Measurements from ENCODE around the gene ADGRD1. TPM values are rescaled to one million over a fixed set of nuclear protein-coding genes. Genes with fewer than 3 reads are reported as not detected.

The ADGRD1 gene
- total RNA-seq, 1 donor from 2014 or later: 99.5 TPM

DNA sequence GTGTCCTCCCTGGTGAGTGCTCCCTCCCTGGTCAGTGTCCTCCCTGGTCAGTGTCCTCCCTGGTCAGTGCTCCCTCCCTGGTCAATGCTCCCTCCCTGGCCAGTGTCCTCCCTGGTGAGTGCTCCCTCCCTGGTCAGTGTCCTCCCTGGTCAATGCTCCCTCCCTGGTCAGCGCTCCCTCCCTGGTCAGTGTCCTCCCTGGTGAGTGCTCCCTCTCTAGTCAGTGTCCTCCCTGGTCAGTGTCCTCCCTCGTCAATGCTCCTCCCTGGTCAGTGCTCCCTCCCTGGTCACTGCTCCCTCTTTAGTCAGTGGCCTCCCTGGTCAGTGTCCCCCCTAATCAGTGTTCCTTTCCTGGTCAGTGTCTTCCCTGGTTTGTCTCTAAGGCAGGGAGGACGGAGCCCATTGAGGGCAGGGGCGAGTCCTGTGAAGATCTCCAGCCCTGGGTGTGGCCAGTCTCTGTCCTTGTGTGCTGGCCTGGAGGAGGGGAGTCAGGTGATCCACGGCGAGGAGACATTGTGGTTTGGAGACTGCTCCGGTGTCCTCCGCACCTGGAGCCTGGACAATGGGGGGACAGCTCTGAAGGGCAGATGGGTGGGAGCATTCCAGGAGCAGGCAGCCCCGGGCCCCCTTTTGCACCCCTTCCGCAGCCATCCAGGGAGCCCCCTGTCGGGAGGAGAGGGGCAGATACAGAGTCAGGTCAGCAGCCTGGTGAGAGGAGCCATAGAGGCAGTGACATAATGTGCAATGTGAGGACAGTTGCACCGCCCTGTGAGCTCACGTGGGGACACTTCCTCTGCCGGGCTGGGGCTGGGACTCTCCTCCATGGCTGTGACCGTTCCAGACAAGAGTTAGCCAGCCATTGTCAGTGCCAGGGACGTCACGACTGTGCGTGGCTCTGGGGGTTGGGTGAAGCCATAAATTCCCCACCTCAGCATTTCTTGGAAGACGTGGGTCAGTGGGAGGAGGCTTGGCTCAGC lies 93.4 kb downstream of the ADGRD1 start:
- Histone ChIP-seq H3K36me3 (no peaks in the 10 kb centered on the region), H3K9me3 (replicated peaks) (no peaks in the 10 kb centered on the region), H3K27ac (replicated peaks) (peak overlapping the region; percentile 81), H3K4me3 (no peak overlapping the region), H3K4me1 (peaks cover 40% of the 10 kb centered on the region), H3K27me3 (ENCODE audit: low read depth) (no peaks in the 10 kb centered on the region)
- intact Hi-C loops (cut with micrococcal nuclease): no loop called here
- TF ChIP-seq, protein P1, sequence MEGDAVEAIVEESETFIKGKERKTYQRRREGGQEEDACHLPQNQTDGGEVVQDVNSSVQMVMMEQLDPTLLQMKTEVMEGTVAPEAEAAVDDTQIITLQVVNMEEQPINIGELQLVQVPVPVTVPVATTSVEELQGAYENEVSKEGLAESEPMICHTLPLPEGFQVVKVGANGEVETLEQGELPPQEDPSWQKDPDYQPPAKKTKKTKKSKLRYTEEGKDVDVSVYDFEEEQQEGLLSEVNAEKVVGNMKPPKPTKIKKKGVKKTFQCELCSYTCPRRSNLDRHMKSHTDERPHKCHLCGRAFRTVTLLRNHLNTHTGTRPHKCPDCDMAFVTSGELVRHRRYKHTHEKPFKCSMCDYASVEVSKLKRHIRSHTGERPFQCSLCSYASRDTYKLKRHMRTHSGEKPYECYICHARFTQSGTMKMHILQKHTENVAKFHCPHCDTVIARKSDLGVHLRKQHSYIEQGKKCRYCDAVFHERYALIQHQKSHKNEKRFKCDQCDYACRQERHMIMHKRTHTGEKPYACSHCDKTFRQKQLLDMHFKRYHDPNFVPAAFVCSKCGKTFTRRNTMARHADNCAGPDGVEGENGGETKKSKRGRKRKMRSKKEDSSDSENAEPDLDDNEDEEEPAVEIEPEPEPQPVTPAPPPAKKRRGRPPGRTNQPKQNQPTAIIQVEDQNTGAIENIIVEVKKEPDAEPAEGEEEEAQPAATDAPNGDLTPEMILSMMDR (IDR thresholded peaks at IDR 0.05; ENCODE audit: borderline replicate concordance): no peak
- DNase-seq: peak; percentile 62

DNA sequence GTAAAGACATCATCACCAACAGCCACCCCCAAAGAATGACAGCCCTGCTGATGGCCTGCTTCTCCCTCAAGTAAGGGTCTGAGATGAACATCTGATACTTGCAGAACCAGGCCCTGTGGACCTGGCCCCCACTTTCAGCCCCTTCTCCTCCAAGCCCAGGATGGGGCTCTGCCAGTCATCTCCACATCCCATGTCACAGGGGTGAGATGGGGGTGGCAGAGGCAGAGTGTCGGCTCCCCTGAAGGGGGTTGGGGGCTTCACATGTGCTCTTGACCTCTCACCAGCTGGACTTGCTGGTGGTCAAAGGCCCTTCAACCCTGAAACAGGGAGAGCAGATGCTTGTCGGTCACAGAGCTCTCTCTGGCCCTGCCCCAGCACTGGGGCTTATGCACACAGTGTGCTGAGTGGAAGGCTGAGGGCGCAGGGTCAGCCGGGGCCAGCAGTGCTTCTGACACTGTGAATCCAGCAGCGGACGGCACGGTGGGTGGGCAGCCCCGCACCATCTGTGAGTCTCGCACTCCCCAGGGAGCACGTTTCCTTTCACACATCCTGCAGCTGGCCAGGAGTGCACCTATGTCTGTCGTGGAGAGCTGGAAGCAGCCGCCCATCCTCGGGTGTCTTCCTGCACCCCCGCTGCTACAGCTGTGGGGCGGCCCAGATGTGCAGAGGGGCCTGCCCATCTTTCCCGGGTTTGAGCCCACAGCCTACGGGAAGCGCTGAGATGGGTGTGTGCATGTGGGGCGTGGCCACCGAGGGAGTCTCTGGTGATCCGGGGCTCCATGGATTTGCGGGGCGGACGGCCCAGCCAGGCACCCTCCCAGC lies 94.3 kb downstream of the ADGRD1 start:
- intact Hi-C loops (cut with micrococcal nuclease): no loop called here
- no peaks in the 10 kb centered on the region for H3K36me3 ChIP-seq
- H3K9me3 ChIP-seq (replicated peaks): no peaks in the 10 kb centered on the region
- no peak overlapping the region for H3K4me3 ChIP-seq
- TF ChIP-seq, protein P1 (IDR thresholded peaks at IDR 0.05; ENCODE audit: borderline replicate concordance): no peak
- H3K27ac ChIP-seq (replicated peaks): peak overlapping the region; percentile 81
- no peaks in the 10 kb centered on the region for H3K27me3 ChIP-seq (ENCODE audit: low read depth)
- peaks cover 40% of the 10 kb centered on the region for H3K4me1 ChIP-seq
- DNase-seq: peak; percentile 58

DNA sequence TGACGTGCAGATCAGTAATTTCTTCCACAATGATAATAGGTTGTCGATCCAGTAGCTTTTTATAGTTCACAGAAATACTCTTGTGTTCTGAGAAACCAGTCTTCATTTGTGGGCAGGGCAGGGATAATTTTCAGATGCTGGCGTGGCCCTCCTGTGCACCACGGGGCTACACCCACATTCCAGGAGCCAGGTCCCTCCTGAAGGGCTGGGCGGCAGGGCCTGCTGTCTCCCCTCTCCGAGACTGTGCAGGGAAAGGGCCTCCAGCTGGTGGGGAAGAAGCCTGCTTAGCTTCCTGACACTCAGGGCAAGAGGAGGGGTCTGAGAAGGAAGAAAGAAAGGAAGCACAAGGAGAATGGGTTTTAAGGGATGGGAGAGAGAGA lies 94.9 kb downstream of the ADGRD1 start:
- no peaks in the 10 kb centered on the region for H3K36me3 ChIP-seq
- DNase-seq: no peak
- no peaks in the 10 kb centered on the region for H3K27me3 ChIP-seq (ENCODE audit: low read depth)
- intact Hi-C loops (cut with micrococcal nuclease): no loop called here
- no peak overlapping the region for H3K4me3 ChIP-seq
- peak overlapping the region; percentile 81 for H3K27ac ChIP-seq (replicated peaks)
- TF ChIP-seq, protein P1 (IDR thresholded peaks at IDR 0.05; ENCODE audit: borderline replicate concordance): no peak
- H3K4me1 ChIP-seq: peaks cover 40% of the 10 kb centered on the region
- no peaks in the 10 kb centered on the region for H3K9me3 ChIP-seq (replicated peaks)

DNA sequence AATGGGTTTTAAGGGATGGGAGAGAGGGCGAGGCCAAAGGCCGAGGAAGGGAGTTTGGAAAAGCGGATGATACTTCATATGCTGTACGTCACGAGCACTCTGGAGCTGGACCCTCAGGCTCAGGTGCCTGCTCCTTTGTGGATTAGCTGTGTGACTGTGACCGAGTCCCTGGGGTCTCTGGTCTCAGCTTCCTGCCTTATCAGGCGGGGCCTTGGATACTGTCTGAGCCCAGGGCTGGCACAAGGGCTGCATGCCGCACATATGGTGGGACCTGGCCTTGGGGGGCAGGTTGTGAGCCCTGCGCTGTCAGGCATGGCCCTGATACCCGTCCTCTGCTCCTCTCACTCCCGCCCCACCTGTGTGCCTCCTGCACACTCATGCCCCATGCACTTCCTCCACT lies 95.3 kb downstream of the ADGRD1 start:
- Histone ChIP-seq H3K27ac (replicated peaks) (peak overlapping the region; percentile 81), H3K9me3 (replicated peaks) (no peaks in the 10 kb centered on the region), H3K27me3 (ENCODE audit: low read depth) (no peaks in the 10 kb centered on the region), H3K4me1 (peaks cover 40% of the 10 kb centered on the region), H3K4me3 (no peak overlapping the region), H3K36me3 (no peaks in the 10 kb centered on the region)
- DNase-seq: no peak
- TF ChIP-seq, protein P1 (IDR thresholded peaks at IDR 0.05; ENCODE audit: borderline replicate concordance): no peak
- intact Hi-C loops (cut with micrococcal nuclease): no loop called here

DNA sequence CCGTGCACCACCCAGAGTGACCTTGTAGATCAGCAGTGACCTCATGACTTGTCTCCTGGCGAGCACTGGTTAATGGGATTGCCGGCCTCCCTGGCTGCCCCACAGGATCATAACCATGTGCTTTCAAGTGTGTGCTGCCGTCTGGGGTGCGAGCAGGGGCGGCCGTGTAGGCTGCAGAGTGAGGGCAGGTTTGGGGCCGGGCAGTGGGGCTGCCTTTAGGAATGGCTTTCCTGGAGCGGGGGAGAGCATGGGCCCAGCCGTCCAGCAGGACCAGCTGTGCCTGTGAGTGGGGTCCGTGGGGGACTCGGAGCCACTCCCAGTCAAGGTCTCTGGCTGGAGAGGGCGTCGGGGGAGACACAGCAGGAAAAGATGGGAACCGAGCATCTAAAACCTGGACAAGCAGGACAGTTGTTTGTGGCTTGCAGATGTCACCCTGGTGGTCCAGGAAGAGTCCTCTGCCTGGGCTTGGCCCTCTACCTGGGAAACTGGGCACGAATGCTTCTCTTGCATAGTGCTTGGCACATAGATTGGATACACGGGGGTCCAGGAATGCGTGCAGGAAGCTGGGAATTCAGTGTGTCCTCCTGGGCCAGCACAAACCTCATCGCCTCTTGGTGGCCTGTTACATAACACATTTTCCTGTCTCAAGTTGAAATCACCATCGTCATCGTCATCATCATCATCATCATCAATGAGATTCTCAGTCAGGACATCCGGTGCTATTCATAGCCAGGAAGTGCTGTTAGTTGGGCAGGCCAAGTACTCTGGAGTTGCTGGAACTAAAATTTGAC lies 96.0 kb downstream of the ADGRD1 start:
- intact Hi-C loops (cut with micrococcal nuclease): no loop called here
- H3K27me3 ChIP-seq (ENCODE audit: low read depth): no peaks in the 10 kb centered on the region
- H3K27ac ChIP-seq (replicated peaks): peak overlapping the region; percentile 81
- no peaks in the 10 kb centered on the region for H3K36me3 ChIP-seq
- H3K4me3 ChIP-seq: no peak overlapping the region
- peaks cover 40% of the 10 kb centered on the region for H3K4me1 ChIP-seq
- DNase-seq: no peak
- no peaks in the 10 kb centered on the region for H3K9me3 ChIP-seq (replicated peaks)
- TF ChIP-seq, protein P1 (IDR thresholded peaks at IDR 0.05; ENCODE audit: borderline replicate concordance): no peak

Data from left ventricle myocardium inferior (tissue), 1 donor.